ENCODE data around the gene ESRRA. TPM values are rescaled to one million over a fixed set of nuclear protein-coding genes. Genes with fewer than 3 reads are reported as not detected.

The ESRRA gene
- total and polyA plus RNA-seq, 2 of the 8 experiments (the other 6 are each of a cell fraction or from before 2014, with no cell fraction given) = 18.2 to 37.0 TPM

DNA sequence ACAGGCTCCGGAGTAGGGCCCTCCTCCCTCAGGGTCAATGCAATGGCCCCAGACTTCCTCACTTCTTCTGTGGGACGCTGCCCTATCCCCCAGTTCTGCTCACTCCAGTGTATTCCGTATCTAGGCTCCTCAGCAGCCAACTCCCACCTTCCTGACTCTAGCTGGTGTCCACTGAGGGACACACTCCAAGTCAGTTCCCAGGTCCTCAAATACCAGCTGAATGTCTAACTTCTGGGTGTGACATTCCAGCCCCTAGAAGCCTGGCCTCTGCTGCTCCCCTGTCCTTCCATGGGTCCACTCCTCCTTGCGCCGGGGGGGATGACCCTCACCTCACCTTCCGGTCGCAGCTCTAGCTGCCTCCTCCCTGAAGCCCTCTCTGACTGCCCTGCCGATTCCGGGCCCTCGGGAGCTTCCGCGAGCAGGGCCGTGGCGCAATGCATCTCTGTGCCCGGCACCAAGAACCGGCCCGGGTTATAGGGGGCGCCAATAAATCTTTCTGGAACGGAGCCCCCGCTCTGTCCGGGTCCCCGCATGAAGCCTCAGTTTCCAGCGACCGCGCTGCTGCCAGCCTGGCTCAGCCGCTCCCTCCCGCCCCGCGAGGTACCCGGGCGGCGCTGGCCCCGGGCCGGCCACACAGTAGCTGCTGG, 36.3 kb upstream of the ESRRA start:
- H4K8ac ChIP-seq (ENCODE audit: extremely low read depth, insufficient read depth, low read length) = peak overlapping the region; percentile 79
- ChIA-PET POLR2A (ENCODE audit: partially characterized antibody) (interaction anchor here (0.7 to 11.9 kb wide), 20 partner anchors 12 to 1418 kb away, joined by 3 to 352 read pairs (median 6); partner anchors contain the start of genes BAD, ESRRA, FERMT3 and FKBP2), CTCF (ENCODE audit: partially characterized antibody) (interaction anchor here (0.9 to 13.7 kb wide), 12 partner anchors 13 to 84 kb away, joined by 3 to 168 read pairs (median 6); partner anchors contain the start of genes BAD, CATSPERZ, ESRRA and PLCB3)
- FAIRE-seq = no peak
- H3K9ac ChIP-seq (replicated peaks in 1 of 4; ENCODE audit: extremely low read depth in 1 of 4, low read depth in 3 of 4, low read length in 3 of 4) = peak overlapping the region; percentile 41 to 88 (median 73); a peak in 6 of 7 replicates
- H3K23ac ChIP-seq (ENCODE audit: insufficient read length) = no peak overlapping the region
- peak overlapping the region; percentile 90 for H4K5ac ChIP-seq (ENCODE audit: insufficient read length, low read depth, low read length)
- peak in 1 of 2 experiments; percentile 76 for DNase-seq (ENCODE audit: low read depth in 1 of 2, low spot score in 2 of 2)
- no peak overlapping the region for H4K91ac ChIP-seq (replicated peaks; ENCODE audit: insufficient read length, low read length)
- peak overlapping the region; percentile 81; the same call in 1 of the 2 replicates for H2BK5ac ChIP-seq (ENCODE audit: low read depth, low read length)
- H4K20me1 ChIP-seq (replicated peaks in 1 of 2; ENCODE audit: control insufficient read depth in 1 of 2, insufficient read depth in 2 of 2, low read length in 2 of 2) = peaks cover 2 to 5% of the 10 kb centered on the region in 2 experiments
- H3K4me2 ChIP-seq (ENCODE audit: insufficient read depth in 1 of 2, low read depth in 2 of 2, low read length in 2 of 2) = peak overlapping the region; percentile 80 to 86
- peak overlapping the region; percentile 78 for H3K56ac ChIP-seq (replicated peaks; ENCODE audit: insufficient read length, low read depth, low read length)
- no peak overlapping the region for H2AK5ac ChIP-seq (ENCODE audit: low read depth, low read length)
- H2AFZ ChIP-seq (ENCODE audit: low read length) = no peak overlapping the region
- H3K27ac ChIP-seq (ENCODE audit: low read depth, low read length) = peak overlapping the region; percentile 47; the same call in 1 of the 2 replicates
- no peaks in the 10 kb centered on the region for H3K27me3 ChIP-seq (replicated peaks in 1 of 4; ENCODE audit: control insufficient read depth in 3 of 4, extremely low read depth in 1 of 4, insufficient read depth in 3 of 4, low read length in 3 of 4)
- 0 out of 4 replicates have a peak, but pooled peaks cover 0 to 4% of the 10 kb centered on the region in 2 experiments for H3K79me2 ChIP-seq (ENCODE audit: control insufficient read depth in 1 of 2, insufficient read depth in 2 of 2, low read length in 2 of 2)
- H3K36me3 ChIP-seq (ENCODE audit: control insufficient read depth in 2 of 4, insufficient read depth in 4 of 4, low read length in 3 of 4) = peaks cover 9 to 24% (median 15%) of the 10 kb centered on the region in 4 experiments
- no peaks in the 10 kb centered on the region; the same call in 1 of the 2 replicates for H3K79me1 ChIP-seq (ENCODE audit: low read depth, low read length)
- H2BK20ac ChIP-seq (ENCODE audit: low read length) = no peak overlapping the region
- no peak overlapping the region for H2BK120ac ChIP-seq (replicated peaks; ENCODE audit: low read depth, low read length)
- H3K18ac ChIP-seq (ENCODE audit: extremely low read depth, low read length) = peak overlapping the region; percentile 52
- WGBS, 2 experiments (ENCODE audit: extremely low coverage in 1 of 2, insufficient coverage in 1 of 2, insufficient read length in 1 of 2, insufficient replicate concordance in 2 of 2, low coverage in 1 of 2, low lambda C conversion rate in 2 of 2, missing lambda C conversion rate in 1 of 2) = 8% methylated on average over 16 of the region's 34 CpGs; no CpG with 5 or more reads in 1 of the 2 experiments
- H2BK12ac ChIP-seq (ENCODE audit: low read depth, low read length) = no peak overlapping the region
- peak overlapping the region; percentile 70 to 82 (median 80) for H3K4me3 ChIP-seq (ENCODE audit: extremely low read depth in 1 of 4, insufficient read depth in 2 of 4, low read depth in 3 of 4, low read length in 4 of 4)
- H3K14ac ChIP-seq (ENCODE audit: insufficient read length) = no peak overlapping the region
- H3K9me3 ChIP-seq (ENCODE audit: insufficient read depth in 2 of 2, low read depth in 1 of 2, low read length in 1 of 2) = no peaks in the 10 kb centered on the region
- H3K4ac ChIP-seq (replicated peaks; ENCODE audit: insufficient read length, low read depth, low read length) = peak overlapping the region; percentile 19
- TF ChIP-seq POU5F1 (IDR thresholded peaks at IDR 0.05; ENCODE audit: low read depth, low read length) (no peak), SIX5 (IDR thresholded peaks at IDR 0.05; ENCODE audit: low read depth, low read length) (no peak), NANOG (IDR thresholded peaks at IDR 0.05; ENCODE audit: insufficient read depth, low read depth, low read length, poor library complexity, severe bottlenecking) (no peak), TEAD4 (IDR thresholded peaks at IDR 0.05; ENCODE audit: low read depth, low read length) (peak; percentile 57; the same call in 1 of the 2 replicates), SRF (IDR thresholded peaks at IDR 0.05; ENCODE audit: low read depth, low read length) (no peak), SP4 (IDR thresholded peaks at IDR 0.05; ENCODE audit: low read length) (peak; percentile 7; the same call in 1 of the 2 replicates), CBX5 (IDR thresholded peaks at IDR 0.05; ENCODE audit: low read depth, low read length) (no peak), SIRT6 (IDR thresholded peaks at IDR 0.05; ENCODE audit: low read length) (no peak), POLR2AphosphoS5 (IDR thresholded peaks at IDR 0.05; ENCODE audit: low read depth, low read length) (peak; percentile 14; the same call in 1 of the 2 replicates), CREB1 (IDR thresholded peaks at IDR 0.05) (0 out of 2 replicates have a peak, but pooled peaks have one; percentile 11)
- TF ChIP-seq, protein P1, sequence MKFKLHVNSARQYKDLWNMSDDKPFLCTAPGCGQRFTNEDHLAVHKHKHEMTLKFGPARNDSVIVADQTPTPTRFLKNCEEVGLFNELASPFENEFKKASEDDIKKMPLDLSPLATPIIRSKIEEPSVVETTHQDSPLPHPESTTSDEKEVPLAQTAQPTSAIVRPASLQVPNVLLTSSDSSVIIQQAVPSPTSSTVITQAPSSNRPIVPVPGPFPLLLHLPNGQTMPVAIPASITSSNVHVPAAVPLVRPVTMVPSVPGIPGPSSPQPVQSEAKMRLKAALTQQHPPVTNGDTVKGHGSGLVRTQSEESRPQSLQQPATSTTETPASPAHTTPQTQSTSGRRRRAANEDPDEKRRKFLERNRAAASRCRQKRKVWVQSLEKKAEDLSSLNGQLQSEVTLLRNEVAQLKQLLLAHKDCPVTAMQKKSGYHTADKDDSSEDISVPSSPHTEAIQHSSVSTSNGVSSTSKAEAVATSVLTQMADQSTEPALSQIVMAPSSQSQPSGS (IDR thresholded peaks at IDR 0.05; ENCODE audit: low read length) = no peak
- H3K4me1 ChIP-seq (replicated peaks in 1 of 4; ENCODE audit: control insufficient read depth in 3 of 4, insufficient read depth in 4 of 4, low read length in 3 of 4) = peaks cover 0 to 11% (median 5%) of the 10 kb centered on the region in 4 experiments; a peak in 5 of 7 replicates
- H3K23me2 ChIP-seq (ENCODE audit: low read depth, low read length) = peaks cover 4% of the 10 kb centered on the region
- H2BK15ac ChIP-seq (ENCODE audit: low read length) = peak overlapping the region; percentile 20; the same call in 1 of the 2 replicates
